ENCODE results near the gene NDUFAF8.

- TF ChIP-seq CTCF (conservative IDR thresholded peaks at IDR 0.05; ENCODE audit: low read depth, low read length) (no peak), EZH2 (IDR thresholded peaks at IDR 0.05; ENCODE audit: borderline replicate concordance, low read depth, low read length, poor library complexity, severe bottlenecking) (no peak)
Measured at GRCh38 chr17:81238490-81238814, 666 bp upstream of the NDUFAF8 start.
